Umbilical cord (tissue), 2 donors: Measurements from ENCODE around the gene TOR4A. TPM values are rescaled to one million over a fixed set of nuclear protein-coding genes. Genes with fewer than 3 reads are reported as not detected.
"Not testable (repeated sequence)": the region's sequence is repeated elsewhere in the genome, so short reads cannot be mapped to it uniquely, and the experiment has no call there.

Experiments used
- DNase-seq: peaks from one replicate; pipeline ENCODE4 v3.0.0-alpha.2; 2015; ENCODE audit warnings: low spot score
- total RNA-seq: library from RNA; depleted of rRNA; stranded (reverse); fragments of >200 nt; gene quantifications from one replicate; pipeline ENCODE4 v1.2.3, GENCODE V29; 2014; ENCODE audit warnings: low replicate concordance; ENCODE audit not compliant: insufficient read depth

Gene TOR4A
- total RNA-seq, 1 donor from 2014 or later = 4.3 TPM

DNA sequence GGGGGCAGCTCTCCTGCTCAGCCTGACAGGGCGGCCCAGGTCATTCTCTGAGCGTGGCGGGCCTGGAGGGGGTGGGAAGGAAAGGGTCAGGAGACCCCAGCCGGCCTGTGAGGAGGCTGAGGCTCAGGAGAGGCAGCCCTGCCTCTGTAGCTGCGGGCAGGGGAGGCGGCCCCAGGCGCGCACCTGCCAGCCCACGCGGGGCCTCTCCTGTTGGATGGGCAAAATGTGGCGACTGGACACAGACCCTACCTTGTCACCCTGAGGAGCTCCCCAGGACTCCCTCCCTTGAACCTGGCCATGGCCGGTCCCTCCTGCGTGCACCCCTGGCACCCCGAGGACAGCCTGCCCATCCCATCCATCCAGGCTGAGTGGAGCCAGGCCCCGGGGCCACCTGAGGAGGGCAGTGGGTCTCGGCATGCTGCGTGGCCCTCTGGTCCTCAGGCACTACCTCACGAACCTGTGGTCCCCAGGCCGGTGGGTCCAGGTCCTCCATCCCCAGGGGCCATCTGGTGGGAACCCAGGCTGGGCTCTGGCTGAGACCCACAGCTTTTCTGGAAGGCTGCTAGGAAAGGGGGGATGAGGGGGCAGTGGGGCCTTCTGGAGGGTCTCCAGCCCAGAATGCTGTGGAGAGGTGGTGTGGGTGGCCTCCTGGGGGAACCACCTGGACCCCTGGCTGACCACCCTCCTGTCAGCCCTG lies 39.6 kb downstream of the TOR4A start:
- no peak for DNase-seq

GRCh38 chr9:137317718-137318511 lies 40.4 kb downstream of the TOR4A start:
- no peak for DNase-seq

- no peak for DNase-seq
Observed at GRCh38 chr9:137318602-137319001, 41.1 kb downstream of the TOR4A start.

DNA sequence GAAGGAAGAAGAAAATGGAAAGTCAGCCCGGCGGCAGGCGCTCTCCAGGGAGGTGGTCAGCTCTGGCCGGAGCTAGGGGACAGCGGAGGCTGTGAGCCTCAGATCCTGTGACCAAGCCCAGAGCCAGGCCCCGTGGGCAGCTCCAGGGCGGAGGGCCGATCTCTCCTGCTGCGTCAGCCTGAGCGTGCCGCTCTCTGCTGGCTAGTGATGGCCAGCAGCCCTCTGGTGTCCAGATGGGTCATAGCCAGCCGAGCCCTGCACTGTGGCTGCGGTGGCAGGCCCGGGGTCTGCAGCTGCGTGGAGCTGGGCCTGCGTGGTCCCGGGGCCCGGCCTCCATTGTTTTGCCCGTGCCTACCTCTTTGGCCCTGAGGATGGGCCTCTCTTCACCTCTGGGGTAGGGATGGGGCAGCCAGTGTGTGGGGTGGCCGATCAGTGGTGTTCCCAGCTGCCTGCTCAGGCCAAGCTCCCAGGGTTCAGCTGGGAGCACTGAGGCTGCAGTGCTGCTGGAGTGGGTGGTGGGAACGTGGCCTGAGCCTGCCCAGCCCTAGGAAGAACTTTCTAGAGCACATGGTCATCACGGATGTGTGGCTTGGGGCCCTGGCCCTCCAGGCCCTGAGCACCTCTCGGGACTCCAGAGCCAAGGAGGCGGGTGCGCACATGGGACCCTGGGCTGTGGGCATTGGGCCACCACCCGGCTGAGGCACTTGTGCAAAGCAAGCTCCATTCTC lies 41.6 kb downstream of the TOR4A start:
- no peak for DNase-seq

GRCh38 chr9:137319739-137320551 lies 42.4 kb downstream of the TOR4A start:
- DNase-seq = no peak

DNA sequence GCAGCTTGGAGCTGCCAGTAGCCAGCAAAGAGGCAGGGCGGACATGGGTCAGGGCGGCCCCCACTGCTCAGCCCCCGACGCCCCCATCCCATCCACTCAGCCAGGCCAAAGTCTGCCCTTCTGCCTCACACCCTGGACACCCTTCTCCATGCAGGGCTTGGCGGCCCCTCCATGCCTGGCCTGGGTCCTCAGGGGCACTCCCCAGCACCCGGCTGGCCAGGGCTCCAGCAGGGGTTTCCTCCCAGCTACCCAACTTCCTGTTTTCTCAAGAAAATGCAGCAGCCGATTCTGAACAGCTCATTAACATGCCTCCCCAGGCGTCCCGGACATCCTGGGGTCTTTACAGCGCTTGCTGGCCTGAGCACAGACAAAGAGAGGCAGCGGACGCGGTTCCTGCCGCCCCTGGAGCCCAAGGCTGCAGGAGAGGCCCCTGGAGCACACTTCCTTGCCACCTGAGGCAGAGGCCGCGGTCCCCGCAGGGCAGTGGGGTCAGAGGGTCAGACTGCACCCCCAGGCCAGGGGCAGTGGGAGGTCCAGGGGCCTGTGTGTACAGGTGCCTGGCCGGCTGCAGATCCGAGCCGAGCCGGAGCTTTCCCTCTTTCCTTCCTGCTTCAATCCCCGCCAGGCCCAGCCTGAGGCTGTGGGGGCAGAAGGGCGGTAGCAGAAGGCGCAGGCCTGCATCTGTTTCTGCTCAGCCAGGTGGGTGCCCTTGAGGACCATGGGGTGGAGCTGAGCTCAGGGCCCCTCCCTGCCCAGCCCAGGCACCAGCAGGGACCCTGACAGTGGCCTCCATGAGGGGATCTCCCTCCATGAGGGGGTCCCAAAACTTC lies 43.2 kb downstream of the TOR4A start:
- DNase-seq = no peak

GRCh38 chr9:137321726-137322361 lies 44.3 kb downstream of the TOR4A start:
- no peak for DNase-seq

DNA sequence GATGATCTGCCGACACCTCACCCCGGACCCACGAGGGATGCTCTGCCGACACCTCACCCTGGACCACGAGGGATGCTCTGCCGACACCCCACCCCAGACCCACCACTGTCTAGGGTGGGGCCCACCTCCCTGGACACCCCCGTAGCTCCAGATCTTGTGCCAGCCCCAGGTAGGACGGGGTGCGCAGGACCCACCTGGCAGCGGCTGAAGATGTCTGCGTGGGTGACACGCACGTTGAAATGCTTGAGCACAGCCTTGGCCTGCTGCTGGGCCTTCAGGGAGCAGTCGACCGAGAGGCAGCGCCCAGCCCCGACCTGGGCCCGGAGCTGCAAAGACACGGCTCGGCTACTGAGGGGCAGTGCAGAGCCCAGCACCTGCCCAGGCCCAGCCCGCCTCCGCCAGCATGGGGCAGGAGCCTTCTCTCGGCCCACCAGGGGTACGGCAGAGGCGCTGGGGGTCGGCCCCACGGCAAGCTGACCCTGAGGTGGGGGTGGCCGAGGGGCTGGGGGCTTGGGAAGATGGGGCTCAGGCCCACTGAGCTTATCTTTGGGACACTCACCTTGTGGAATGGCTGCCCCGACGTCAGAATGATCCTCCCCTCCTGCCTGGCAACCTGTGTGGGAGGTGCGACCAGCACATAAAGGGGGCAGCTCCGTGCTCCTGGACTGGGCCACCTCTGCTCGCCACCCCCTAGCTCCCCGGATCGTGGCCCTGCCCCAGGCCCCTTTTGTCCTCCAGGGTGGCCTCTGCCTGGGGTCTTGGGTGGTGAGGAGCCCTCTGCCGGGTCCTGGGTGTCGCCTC lies 46.2 kb downstream of the TOR4A start:
- DNase-seq = no peak

- no peak for DNase-seq
Observed at GRCh38 chr9:137325124-137325523, 47.6 kb downstream of the TOR4A start.

- no peak for DNase-seq
Observed at GRCh38 chr9:137325799-137326198, 48.3 kb downstream of the TOR4A start.

DNA sequence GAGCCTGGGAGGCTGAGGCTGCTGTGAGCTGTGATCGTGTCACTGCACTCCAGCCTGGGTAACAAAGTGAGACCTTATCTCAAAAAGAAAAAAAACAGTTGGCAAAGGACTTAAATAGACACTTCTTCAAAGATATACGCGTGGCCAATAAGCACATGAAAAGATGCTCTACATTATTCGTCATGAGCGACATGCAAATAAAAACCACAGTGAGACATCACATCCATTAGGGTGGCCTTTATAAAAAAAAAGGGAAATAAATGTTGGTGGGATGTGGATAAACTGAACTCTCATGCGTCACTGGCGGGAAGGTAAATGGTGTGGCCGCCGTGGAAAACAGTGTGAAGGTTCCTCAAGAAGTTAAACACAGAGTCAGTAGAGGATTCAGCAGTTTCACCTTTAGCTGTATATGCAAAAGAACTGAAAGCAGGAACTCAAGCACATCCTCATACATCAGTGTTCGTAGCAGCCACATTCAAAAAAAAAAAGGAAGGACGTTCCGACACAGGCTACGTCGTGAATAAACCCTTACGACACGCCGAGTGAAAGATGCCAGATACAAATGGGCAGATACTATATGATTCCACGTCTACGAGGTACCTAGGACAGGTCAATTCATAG lies 49.0 kb downstream of the TOR4A start:
- DNase-seq = no peak

GRCh38 chr9:137327641-137328550 lies 50.4 kb downstream of the TOR4A start:
- not testable (repeated sequence) for DNase-seq

GRCh38 chr9:137329590-137329989 lies 52.1 kb downstream of the TOR4A start:
- DNase-seq = not testable (repeated sequence)

DNA sequence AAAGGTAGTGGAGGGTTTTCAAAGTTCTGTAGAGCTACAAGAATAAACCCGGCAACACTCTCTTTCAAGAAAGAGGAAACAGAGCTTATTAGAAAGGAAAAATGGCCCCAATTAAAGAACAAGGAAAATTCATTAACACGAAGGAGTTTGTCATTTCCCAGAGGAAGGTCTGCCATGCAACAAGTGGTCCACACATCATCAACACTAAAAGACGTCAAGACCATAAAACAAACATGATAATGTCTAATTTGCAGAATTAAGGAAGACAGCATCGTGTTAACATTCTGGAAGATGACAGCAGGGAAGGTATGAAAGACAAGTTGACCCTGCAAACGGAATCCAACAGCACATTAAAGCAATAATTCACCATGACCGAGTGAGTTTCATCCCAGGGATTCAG lies 53.2 kb downstream of the TOR4A start:
- DNase-seq = no peak

GRCh38 chr9:137331929-137332328 lies 54.4 kb downstream of the TOR4A start:
- no peak for DNase-seq
